GM11168 (cell line): ENCODE results near the gene DUT.

Experiments
- in situ Hi-C: fragments of 300-500 bp; cut with MboI; formaldehyde crosslinking; loops from one replicate; pipeline ENCODE4 v1.12.0; 2022; ENCODE audit warnings: low sequenced_read_pairs; ENCODE audit not compliant: unreplicated experiment

The DUT gene

GRCh38 chr15:48330855-48331795 lies at the start of gene DUT:
Gene DUT, plus strand, starts transcription at chr15:48331429. Its CDS starts 87 bp downstream, at chr15:48331516.
- in situ Hi-C loops, result no loop called here

- in situ Hi-C loops, result loop anchor here (25.0 kb wide), 1 partner anchor 1069 kb away; no protein-coding TSS in a partner anchor
Observed at GRCh38 chr15:48281674-48282073, 49.6 kb upstream of the DUT start.

GRCh38 chr15:48282216-48282615 lies 49.0 kb upstream of the DUT start:
- in situ Hi-C loops, result loop anchor here (25.0 kb wide), 1 partner anchor 1070 kb away; no protein-coding TSS in a partner anchor

GRCh38 chr15:48283396-48284145 lies 47.7 kb upstream of the DUT start:
- in situ Hi-C loops, result loop anchor here (25.0 kb wide), 1 partner anchor 1071 kb away; no protein-coding TSS in a partner anchor

- in situ Hi-C loops, result loop anchor here (25.0 kb wide), 1 partner anchor 1073 kb away; no protein-coding TSS in a partner anchor
Observed at GRCh38 chr15:48285329-48286214, 45.7 kb upstream of the DUT start.

GRCh38 chr15:48289628-48290027 lies 41.6 kb upstream of the DUT start:
- in situ Hi-C loops, result loop anchor here (25.0 kb wide), 1 partner anchor 1077 kb away; no protein-coding TSS in a partner anchor

GRCh38 chr15:48292458-48292857 lies 38.8 kb upstream of the DUT start:
- in situ Hi-C loops, result loop anchor here (25.0 kb wide), 1 partner anchor 1080 kb away; no protein-coding TSS in a partner anchor

GRCh38 chr15:48297668-48298067 lies 33.6 kb upstream of the DUT start:
- in situ Hi-C loops, result loop anchor here (25.0 kb wide), 1 partner anchor 1085 kb away; no protein-coding TSS in a partner anchor

- in situ Hi-C loops, result loop anchor here (25.0 kb wide), 1 partner anchor 1087 kb away; no protein-coding TSS in a partner anchor
Observed at GRCh38 chr15:48298914-48299313, 32.3 kb upstream of the DUT start.

GRCh38 chr15:48300038-48300437 lies 31.2 kb upstream of the DUT start:
- in situ Hi-C loops, result no loop called here

GRCh38 chr15:48304398-48304797 lies 26.8 kb upstream of the DUT start:
- in situ Hi-C loops, result no loop called here

- in situ Hi-C loops, result no loop called here
Observed at GRCh38 chr15:48306639-48307038, 24.6 kb upstream of the DUT start.

- in situ Hi-C loops, result no loop called here
Observed at GRCh38 chr15:48307586-48307985, 23.6 kb upstream of the DUT start.

GRCh38 chr15:48309740-48310139 lies 21.5 kb upstream of the DUT start:
- in situ Hi-C loops, result no loop called here

GRCh38 chr15:48313216-48313615 lies 18.0 kb upstream of the DUT start:
- in situ Hi-C loops, result no loop called here

GRCh38 chr15:48315041-48315440 lies 16.2 kb upstream of the DUT start:
- in situ Hi-C loops, result no loop called here

GRCh38 chr15:48317221-48317620 lies 14.0 kb upstream of the DUT start:
- in situ Hi-C loops, result no loop called here

GRCh38 chr15:48318131-48318530 lies 13.1 kb upstream of the DUT start:
- in situ Hi-C loops, result no loop called here

GRCh38 chr15:48323294-48323693 lies 7.9 kb upstream of the DUT start:
- in situ Hi-C loops, result no loop called here

- in situ Hi-C loops, result no loop called here
Observed at GRCh38 chr15:48324949-48325348, 6.3 kb upstream of the DUT start.
